GM18517 (cell line): ENCODE data around the gene CACFD1.

Experiments
- ATAC-seq: cut with Tn5 transposase; IDR thresholded peaks from one replicate; pipeline ENCODE4 v1.9.1; 2021; ENCODE audit warnings: mild to moderate bottlenecking, moderate library complexity; ENCODE audit not compliant: unreplicated experiment

The CACFD1 gene

DNA sequence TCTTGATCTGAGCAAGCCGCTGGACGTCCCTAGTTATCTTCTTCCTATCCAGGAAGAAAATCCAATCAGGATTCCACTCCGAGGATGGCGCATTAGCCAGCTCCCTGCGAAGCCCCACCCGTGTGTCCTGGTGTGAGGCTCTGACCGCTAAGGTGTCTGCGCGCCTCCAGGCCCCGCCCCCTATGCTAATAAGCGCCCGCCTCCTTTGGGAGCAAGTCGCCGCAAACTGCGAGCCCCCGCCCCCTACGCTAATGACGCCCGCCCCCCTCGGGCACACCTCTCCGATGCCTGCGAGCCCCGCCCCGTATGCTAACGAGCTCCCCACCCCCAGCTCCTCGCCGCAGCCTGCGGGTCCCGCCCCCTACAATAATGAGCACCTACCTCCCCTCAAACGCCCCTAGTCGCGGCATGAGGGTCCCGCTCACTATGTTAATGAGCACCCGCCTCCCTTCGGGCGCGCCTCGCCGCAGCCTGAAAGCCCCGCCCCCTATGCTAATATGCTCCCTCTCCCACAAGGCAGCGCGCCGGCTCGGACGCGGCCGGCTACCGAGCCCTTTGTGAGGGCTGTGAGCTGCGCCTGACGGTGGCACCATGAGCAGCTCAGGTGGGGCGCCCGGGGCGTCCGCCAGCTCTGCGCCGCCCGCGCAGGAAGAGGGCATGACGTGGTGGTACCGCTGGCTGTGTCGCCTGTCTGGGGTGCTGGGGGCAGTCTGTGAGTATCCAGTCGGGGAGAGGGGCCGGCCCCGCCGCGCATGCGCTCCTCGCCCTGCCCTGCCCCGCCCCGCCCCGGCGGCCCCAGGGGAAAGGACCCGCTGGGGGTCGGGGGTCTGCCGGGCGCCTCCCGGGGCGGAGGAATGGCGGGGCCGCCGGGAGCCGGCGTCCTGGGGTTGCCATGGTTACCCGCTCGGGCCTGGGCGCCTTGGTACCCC, at the start of gene CACFD1:
TSS of gene CACFD1 (plus strand) at position 503 of the 929 bp plus-strand sequence. CDS start at position 592, 89 bp downstream.
- peak; percentile 71 for ATAC-seq

GRCh38 chr9:133415170-133415569, 44.6 kb upstream of the CACFD1 start:
- no peak for ATAC-seq

DNA sequence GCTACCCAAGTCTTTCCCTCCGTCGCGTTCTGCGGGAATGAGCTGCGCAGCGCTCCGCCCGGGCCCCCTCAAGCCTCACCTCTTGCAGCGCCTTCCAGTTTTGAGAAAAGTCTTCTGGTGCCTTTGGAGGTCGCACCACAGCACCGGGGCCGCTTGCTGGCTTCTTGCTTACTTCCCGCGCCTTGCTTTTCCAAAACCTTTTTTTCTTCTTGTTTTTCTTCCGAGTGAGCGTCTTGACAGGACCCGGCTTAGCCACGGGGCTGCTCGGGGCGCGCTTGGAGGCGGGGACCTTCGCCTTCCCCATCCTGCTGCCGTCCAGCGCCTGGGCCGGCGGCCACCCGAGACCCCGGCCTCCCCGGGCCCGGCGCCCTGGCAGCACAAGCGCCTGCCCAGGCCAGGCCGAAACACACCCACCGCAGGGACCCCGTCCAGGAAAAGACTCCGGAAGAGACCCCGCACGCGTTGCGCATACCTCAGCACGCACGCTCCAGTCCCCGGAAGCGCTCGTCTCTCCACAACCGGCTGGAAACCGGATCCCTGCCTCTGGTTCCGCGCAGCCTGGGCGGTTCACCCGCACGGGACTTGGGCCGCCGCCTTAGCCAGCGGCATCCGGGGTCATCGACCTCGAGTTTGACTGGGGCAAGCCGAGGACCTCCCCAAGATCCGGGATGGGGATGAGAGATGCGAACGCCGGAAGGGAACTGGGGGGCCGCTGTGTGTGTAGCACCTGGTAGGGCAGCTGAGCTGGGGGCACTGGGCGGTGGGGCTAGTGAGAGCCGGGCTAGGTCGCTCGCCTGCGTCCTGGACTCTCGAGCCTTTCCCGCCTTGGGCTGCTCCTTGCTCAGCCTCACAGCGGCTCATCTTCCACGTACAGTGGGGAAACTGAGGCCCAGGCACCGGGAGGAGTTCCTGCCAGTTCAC, 42.0 kb upstream of the CACFD1 start, which contains the start of gene REXO4:
TSS of gene REXO4 (minus strand) at position 470 of the 921 bp plus-strand sequence. CDS start at position 304, 166 bp downstream.
- ATAC-seq: peak; percentile 59

DNA sequence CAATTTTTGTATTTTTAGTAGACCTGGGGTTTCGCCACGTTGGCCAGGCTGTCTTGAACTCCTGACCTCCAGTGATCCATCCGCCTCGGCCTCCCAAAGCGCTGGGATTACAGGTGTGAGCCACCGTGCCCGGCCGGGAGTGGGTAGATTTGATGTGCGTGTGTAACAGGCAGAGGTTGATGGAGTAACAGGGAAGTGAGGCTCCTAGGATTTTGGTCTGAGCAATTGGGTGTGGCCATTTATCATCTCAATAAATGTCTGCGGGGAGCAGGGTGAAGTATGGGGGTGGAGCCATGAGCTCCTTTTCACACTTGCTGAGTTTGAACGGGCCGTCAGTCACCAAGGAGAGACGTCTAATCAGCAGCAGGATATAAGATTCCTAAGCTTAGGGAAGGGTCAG, 40.8 kb upstream of the CACFD1 start:
- ATAC-seq: no peak

DNA sequence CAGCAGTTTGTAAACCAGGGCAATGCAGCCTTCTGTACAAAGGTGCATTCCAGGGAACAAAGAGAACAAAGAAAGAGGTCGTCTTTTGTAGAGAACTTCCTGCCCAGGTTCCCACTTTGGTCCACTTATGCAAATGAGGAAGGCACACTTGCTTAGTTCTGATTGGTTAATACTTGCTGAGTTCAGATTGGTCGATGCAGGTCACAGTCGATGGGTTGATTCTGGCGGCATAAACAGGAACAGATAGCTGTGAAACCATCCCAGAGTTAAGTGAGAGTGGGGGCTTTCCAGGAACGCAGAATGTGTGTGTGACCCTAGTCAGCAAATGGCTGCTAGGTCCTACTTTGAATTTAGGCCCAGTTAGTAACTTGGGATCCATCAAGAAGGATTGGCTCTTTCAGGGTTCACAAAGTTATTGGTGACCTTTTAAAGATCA, 39.4 kb upstream of the CACFD1 start:
- ATAC-seq: no peak

DNA sequence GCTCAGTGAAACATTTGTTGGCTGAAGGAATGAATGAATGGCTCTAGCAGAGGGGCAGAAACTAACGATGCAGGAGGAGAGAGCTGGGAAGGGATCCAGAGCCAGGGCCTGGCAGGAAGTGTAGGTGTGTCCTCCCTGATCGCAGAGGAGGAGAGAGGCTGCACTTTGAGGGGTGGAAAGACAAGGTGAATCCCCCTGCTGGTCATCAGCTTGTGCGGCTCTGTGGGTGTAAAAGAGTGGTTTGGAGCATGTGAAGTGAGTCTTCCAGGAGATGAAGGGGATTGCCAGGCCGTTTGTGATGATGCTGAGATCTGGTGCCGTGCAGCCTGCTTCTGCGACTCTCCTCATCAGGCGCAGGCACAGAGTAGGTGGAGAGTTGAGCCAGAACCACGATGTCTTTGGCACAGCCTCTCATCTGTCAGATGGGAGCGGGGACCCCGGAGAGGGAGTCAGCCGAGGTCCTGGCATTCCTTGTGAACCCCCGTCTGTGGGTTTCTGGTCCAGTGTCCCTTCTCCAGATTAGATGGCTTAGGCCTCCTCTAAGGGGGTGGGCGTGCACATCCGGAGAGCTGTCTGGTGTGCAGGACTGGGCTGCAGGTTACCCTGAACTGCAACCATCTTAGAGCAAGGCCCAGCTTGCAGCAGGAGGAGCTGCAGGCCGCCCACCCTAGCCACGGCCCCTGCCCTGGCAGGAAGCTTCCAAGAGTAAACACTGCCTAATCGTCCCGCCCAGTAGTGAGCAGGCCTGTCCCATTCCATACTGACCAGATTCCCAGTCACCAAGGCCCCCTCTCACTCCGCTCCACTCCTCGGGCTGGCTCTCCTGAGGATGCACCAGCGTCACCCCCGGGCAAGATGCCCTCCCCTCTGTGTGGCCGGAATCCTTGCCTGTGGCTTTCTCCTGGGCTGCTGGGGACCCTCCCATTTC, 37.9 kb upstream of the CACFD1 start, which contains the start of gene ADAMTS13:
TSS of gene ADAMTS13 (plus strand) at position 753 of the 928 bp plus-strand sequence. CDS start at position 830, 77 bp downstream.
- ATAC-seq: no peak

GRCh38 chr9:133423216-133423615, 36.6 kb upstream of the CACFD1 start:
- no peak for ATAC-seq

GRCh38 chr9:133424187-133424586, 35.6 kb upstream of the CACFD1 start:
- no peak for ATAC-seq

DNA sequence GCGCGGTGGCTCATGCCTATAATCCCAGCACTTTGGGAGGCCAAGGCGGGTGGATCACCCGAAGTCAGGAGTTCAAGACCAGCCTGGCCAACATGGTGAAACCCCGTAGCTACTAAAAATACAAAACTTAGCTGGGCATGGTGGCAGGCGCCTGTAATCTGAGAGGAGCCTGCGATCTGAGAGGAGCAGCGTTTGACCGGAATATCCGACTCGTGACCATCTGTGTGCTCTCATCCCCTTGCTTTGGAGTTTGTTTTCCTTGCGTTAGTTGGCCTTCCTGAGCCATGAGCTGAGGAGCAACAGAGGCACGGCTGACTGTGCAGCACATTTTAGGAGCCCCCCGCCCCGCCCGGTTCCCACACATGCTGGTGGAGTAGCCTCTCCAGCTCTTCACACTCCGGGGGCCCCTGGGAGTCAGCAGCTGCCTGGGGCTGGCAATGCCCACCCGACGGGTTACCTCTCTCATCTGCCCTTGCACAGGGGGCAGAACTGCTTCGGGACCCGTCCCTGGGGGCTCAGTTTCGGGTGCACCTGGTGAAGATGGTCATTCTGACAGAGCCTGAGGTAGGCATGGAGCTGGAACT, 34.6 kb upstream of the CACFD1 start:
- no peak for ATAC-seq

GRCh38 chr9:133426011-133426410, 33.8 kb upstream of the CACFD1 start:
- ATAC-seq: no peak

- no peak for ATAC-seq
These were observed 32.0 kb upstream of the CACFD1 start for GRCh38 chr9:133427658-133428348.

- no peak for ATAC-seq
These were observed 31.1 kb upstream of the CACFD1 start for GRCh38 chr9:133428617-133429101.

GRCh38 chr9:133429214-133429613, 30.6 kb upstream of the CACFD1 start:
- no peak for ATAC-seq

- ATAC-seq: no peak
These were observed 30.1 kb upstream of the CACFD1 start for GRCh38 chr9:133429641-133430161.

GRCh38 chr9:133430244-133430643, 29.5 kb upstream of the CACFD1 start:
- ATAC-seq: no peak

GRCh38 chr9:133433351-133433843, 26.4 kb upstream of the CACFD1 start:
- no peak for ATAC-seq

DNA sequence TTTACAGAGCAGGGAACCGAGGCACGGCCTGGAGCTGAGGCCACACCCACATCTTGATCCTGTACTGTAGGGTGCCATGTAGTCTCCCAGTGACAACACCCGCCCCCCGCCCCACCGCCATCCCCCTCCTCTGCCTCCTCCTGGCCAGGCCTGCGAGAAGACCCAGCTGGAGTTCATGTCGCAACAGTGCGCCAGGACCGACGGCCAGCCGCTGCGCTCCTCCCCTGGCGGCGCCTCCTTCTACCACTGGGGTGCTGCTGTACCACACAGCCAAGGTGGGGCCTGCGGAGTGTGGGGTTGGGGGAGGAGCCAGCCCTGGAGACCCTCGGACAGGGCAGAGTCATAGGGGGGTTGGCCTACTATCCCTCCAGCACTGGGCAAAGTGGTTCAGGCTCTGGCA, 23.1 kb upstream of the CACFD1 start:
- ATAC-seq: no peak

GRCh38 chr9:133437753-133438531, 21.8 kb upstream of the CACFD1 start:
- no peak for ATAC-seq
